HepG2 (cell line): ENCODE measurements around the gene TEX26. TPM values are rescaled to one million over a fixed set of nuclear protein-coding genes. Genes with fewer than 3 reads are reported as not detected.

Experiments
- ATAC-seq: fragments of 200-7000 bp; cut with Tn5 transposase; 3 replicates; pipeline ENCODE4 v1.9.1; 2020; ENCODE audit warnings: mild to moderate bottlenecking, moderate library complexity
- BruUV-seq: library from RNA; stranded (reverse); fragments of 400-500 nt; replicated peaks from 2 replicates; lab custom pipeline; 2021; lab: Mats Ljungman, UMichigan
- CTCF ChIA-PET: fragments of 300-600 bp; formaldehyde crosslinking; extraction: SDS; loops from one replicate; lab custom pipeline; 2021; ENCODE audit warnings: low total read pairs, inconsistent platforms, low intra/inter-chr PET ratio; lab: Yijun Ruan, JAX
- POLR2A ChIA-PET: fragments of 350-600 bp; sonication (Branson Sonifier 250); formaldehyde crosslinking; loops from one replicate; lab custom pipeline; 2020; ENCODE audit warnings: antibody characterized with exemption, inconsistent platforms; lab: Yijun Ruan, JAX
- DNase-seq: peaks from one replicate; pipeline ENCODE4 v3.0.0-alpha.2; 2015; ENCODE audit warnings: low spot score
- FAIRE-seq: peaks from 3 replicates; lab custom pipeline; 2011; peaks lifted over from hg19 to GRCh38; lab: Jason Lieb, UNC
- H2AFZ ChIP-seq: one replicate; pipeline ENCODE4 v1.6.1; 2011; ENCODE audit warnings: low read length, inconsistent platforms
- H3K27ac ChIP-seq: fragments of 300-600 bp; 3 replicates; pipeline ENCODE4 v1.8.0; 2011; ENCODE audit warnings: mixed run types, mild to moderate bottlenecking, mixed read lengths, low read length, inconsistent platforms; ENCODE audit not compliant: insufficient read depth; ENCODE audit errors: extremely low read length
- H3K27me3 ChIP-seq, 2 experiments: fragments of 200-600 bp in 1 of 2; 2 replicates in 1 of 2; 3 replicates in 1 of 2; pipeline versions ENCODE4 v1.6.0 to v1.8.0; 2011; ENCODE audit warnings: low read length in 2 of 2, mild to moderate bottlenecking in 2 of 2, moderate library complexity in 2 of 2, inconsistent platforms in 1 of 2; ENCODE audit not compliant: insufficient read depth in 2 of 2, control insufficient read depth in 1 of 2
- H3K36me3 ChIP-seq, 2 experiments: fragments of 200-600 bp in 1 of 2; replicated peaks in 1 of 2; 2 replicates in 1 of 2; 3 replicates in 1 of 2; pipeline versions ENCODE4 v1.5.1 to v1.8.0; 2011; ENCODE audit warnings: low read length in 2 of 2, inconsistent platforms in 1 of 2; ENCODE audit not compliant: insufficient read depth in 2 of 2, control insufficient read depth in 1 of 2
- H3K4me1 ChIP-seq: 2 replicates; pipeline ENCODE4 v1.5.1; 2012; ENCODE audit warnings: low read length, inconsistent platforms; ENCODE audit not compliant: insufficient read depth
- H3K4me2 ChIP-seq: 2 replicates; pipeline ENCODE4 v1.6.0; 2011; ENCODE audit warnings: low read depth, low read length, inconsistent platforms
- H3K4me3 ChIP-seq, 3 experiments: fragments of 200-600 bp in 1 of 3; sonication (generic), shearing (Covaris generic) in 1 of 3; replicated peaks in 1 of 3; 2 replicates each; pipeline ENCODE4 v1.5.1; 2011 to 2016; ENCODE audit warnings: low read length in 3 of 3, inconsistent platforms in 2 of 3, low read depth in 2 of 3, mild to moderate bottlenecking in 2 of 3, control low read depth in 1 of 3, mixed read lengths in 1 of 3; ENCODE audit not compliant: insufficient read depth in 1 of 3
- H3K79me2 ChIP-seq: one replicate; pipeline ENCODE4 v1.6.1; 2011; ENCODE audit warnings: low read length, inconsistent platforms; ENCODE audit not compliant: insufficient read depth
- H3K9ac ChIP-seq: 2 replicates; pipeline ENCODE4 v1.6.0; 2011; ENCODE audit warnings: mild to moderate bottlenecking, low read depth, low read length, inconsistent platforms; ENCODE audit not compliant: insufficient read depth
- H3K9me3 ChIP-seq: 2 replicates; pipeline ENCODE4 v1.5.1; 2012; ENCODE audit warnings: mild to moderate bottlenecking, low read length
- H4K20me1 ChIP-seq: 2 replicates; pipeline ENCODE4 v1.6.0; 2011; ENCODE audit warnings: inconsistent platforms, mild to moderate bottlenecking, low read length, moderate library complexity; ENCODE audit not compliant: insufficient read depth
- AGO1 ChIP-seq: fragments of 200-400 bp; formaldehyde crosslinking; IDR thresholded peaks from 2 replicates; pipeline ENCODE4 v1.6.1; 2017; ENCODE audit warnings: mild to moderate bottlenecking, low read depth, low read length, moderate library complexity; ENCODE audit not compliant: poor library complexity, severe bottlenecking
- ATF2 ChIP-seq: sonication (generic); formaldehyde crosslinking; IDR thresholded peaks from 2 replicates; pipeline ENCODE4 v1.4.0; 2020; ENCODE audit warnings: missing genetic modification reagents
- CCDC6 ChIP-seq: sonication (generic); formaldehyde crosslinking; IDR thresholded peaks from 2 replicates; pipeline ENCODE4 v1.8.1; 2022; ENCODE audit warnings: mild to moderate bottlenecking, missing genetic modification reagents, moderate library complexity
- RARG ChIP-seq: sonication (generic); formaldehyde crosslinking; IDR thresholded peaks from 2 replicates; pipeline ENCODE4 v1.4.0; 2020; ENCODE audit warnings: low read depth, mild to moderate bottlenecking, missing genetic modification reagents
- SCMH1 ChIP-seq: sonication (generic); formaldehyde crosslinking; IDR thresholded peaks from 2 replicates; pipeline ENCODE4 v1.9.0; 2021; ENCODE audit warnings: missing genetic modification reagents, mild to moderate bottlenecking, borderline replicate concordance
- SOX13 ChIP-seq, 3 experiments: fragments of 450-650 bp in 1 of 3; sonication (generic) in 1 of 3; formaldehyde crosslinking in 1 of 3; IDR thresholded peaks in 2 of 3; conservative IDR thresholded peaks in 1 of 3; 2 replicates each; pipeline versions ENCODE4 v1.5.0 to v1.6.1; 2016 to 2020; ENCODE audit warnings: antibody characterized with exemption in 1 of 3, mild to moderate bottlenecking in 1 of 3, missing compliant biosample characterization in 1 of 3, missing genetic modification reagents in 1 of 3, moderate library complexity in 1 of 3
- TARDBP ChIP-seq: sonication (generic); formaldehyde crosslinking; IDR thresholded peaks from 2 replicates; pipeline ENCODE4 v1.8.0; 2022; ENCODE audit warnings: mild to moderate bottlenecking, missing genetic modification reagents
- ZNF598 ChIP-seq: sonication (generic); formaldehyde crosslinking; IDR thresholded peaks from 2 replicates; pipeline ENCODE4 v1.5.1; 2020; ENCODE audit warnings: mild to moderate bottlenecking, missing genetic modification reagents, borderline replicate concordance
- ZNF850 ChIP-seq: sonication (generic); formaldehyde crosslinking; conservative IDR thresholded peaks from 2 replicates; pipeline ENCODE4 v1.9.0; 2021; ENCODE audit warnings: mild to moderate bottlenecking, missing genetic modification reagents
- WGBS: methylation state at CpG from one replicate; pipeline ENCODE4 v1.1.6; 2017; ENCODE audit warnings: low lambda C conversion rate; 5-methylcytosine and 5-hydroxymethylcytosine counted together
- in situ Hi-C: cut with HindIII; loops from 2 replicates; pipeline ENCODE4 v1.10.0; 2017; ENCODE audit warnings: low pct_unique_long_range_greater_than_20kb; ENCODE audit not compliant: extremely low pct_ligation_motif_present
- intact Hi-C: fragments of 100-400 bp; cut with micrococcal nuclease; formaldehyde crosslinking; loops from one replicate; pipeline ENCODE4 v1.10.0; 2022; ENCODE audit not compliant: unreplicated experiment
- polyA plus RNA-seq, 8 experiments: library from polyadenylated mRNA; depleted of rRNA in 3 of 8; stranded (reverse) in 7 of 8; unstranded in 1 of 8; fragments of >200 nt; fragmentation: Illumina TruSeq in 4 of 8; extraction: Trizol in 4 of 8; gene quantifications; 2 replicates each; pipeline versions ENCODE4 v1.2.1 to v1.2.3, GENCODE V29; 2011 to 2016; ENCODE audit warnings: low read depth in 4 of 8, missing spikeins in 1 of 8, mixed read lengths in 1 of 8; ENCODE audit not compliant: insufficient read depth in 1 of 8
- total RNA-seq, 5 experiments: library from RNA; depleted of rRNA; stranded (reverse); fragments of >200 nt; fragmentation: Illumina TruSeq; extraction: Trizol; gene quantifications; 2 replicates each; pipeline ENCODE4 v1.2.3, GENCODE V29; 2016; ENCODE audit warnings: low read depth in 1 of 5
- TF ChIP-seq, protein P1 (sequence below): sonication (generic); formaldehyde crosslinking; IDR thresholded peaks from 2 replicates; pipeline ENCODE4 v1.4.0; 2020; ENCODE audit warnings: missing genetic modification reagents, mild to moderate bottlenecking, borderline replicate concordance

The TEX26 gene
- total and polyA plus RNA-seq, 2 of the 13 experiments (the other 11 are each of a cell fraction or from before 2014, with no cell fraction given), result not detected

DNA sequence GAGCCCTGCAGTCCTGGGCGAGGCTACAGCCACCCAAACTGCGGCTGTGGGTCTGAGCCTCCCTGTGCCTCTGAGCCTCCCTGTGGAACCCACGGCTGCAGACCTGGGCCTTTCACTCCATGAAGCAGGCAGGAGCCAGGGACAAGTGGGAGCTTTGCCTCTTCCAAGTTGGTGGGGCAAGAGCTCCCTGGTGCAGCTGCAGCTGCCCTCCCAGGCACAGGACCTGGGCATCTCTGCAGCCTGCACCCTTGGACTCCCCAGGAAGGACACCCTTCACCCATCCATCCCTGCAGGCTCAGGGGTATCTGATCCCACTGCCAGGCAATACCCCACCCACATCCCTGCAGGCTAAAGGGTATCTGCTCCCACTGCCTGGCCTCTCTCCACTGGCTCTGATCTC lies 2.3 kb downstream of the TEX26 start:
- Histone ChIP-seq H3K27ac (no peak overlapping the region), H2AFZ (no peak overlapping the region), H3K27me3 (peaks cover 0 to 11% of the 10 kb centered on the region in 2 experiments; a peak in 2 of 5 replicates), H3K4me1 (no peaks in the 10 kb centered on the region), H3K9ac (no peak overlapping the region), H3K9me3 (no peaks in the 10 kb centered on the region), H3K36me3 (no peaks in the 10 kb centered on the region), H3K4me3 (no peak overlapping the region), H3K79me2 (no peaks in the 10 kb centered on the region), H4K20me1 (no peaks in the 10 kb centered on the region; the same call in 1 of the 2 replicates), H3K4me2 (no peak overlapping the region)
- intact Hi-C loops, result no loop called here
- no TSS peak for BruUV-seq
- no peak for ATAC-seq
- FAIRE-seq, result no peak
- no peak for TF ChIP-seq CCDC6 (CRISPR knock-in tag)
- CTCF ChIA-PET, result no interaction called here
- in situ Hi-C loops, result no loop called here
- WGBS, result no CpG with 5 or more reads among the region's 3 CpGs
- POLR2A ChIA-PET, result no interaction called here
- no peak for DNase-seq

- Histone ChIP-seq H3K79me2 (no peaks in the 10 kb centered on the region), H3K4me1 (no peaks in the 10 kb centered on the region), H3K4me3 (no peak overlapping the region), H2AFZ (no peak overlapping the region), H3K4me2 (no peak overlapping the region), H3K27ac (no peak overlapping the region), H3K27me3 (peaks cover 0 to 5% of the 10 kb centered on the region in 2 experiments; a peak in 1 of 5 replicates), H3K36me3 (no peaks in the 10 kb centered on the region), H4K20me1 (no peaks in the 10 kb centered on the region), H3K9me3 (no peaks in the 10 kb centered on the region), H3K9ac (no peak overlapping the region)
- no TSS peak for BruUV-seq
- ATAC-seq (no peak), DNase-seq (no peak), FAIRE-seq (no peak)
- POLR2A ChIA-PET, result no interaction called here
- WGBS, result 3% methylated on average over 4 of the region's 4 CpGs
- in situ Hi-C loops, result no loop called here
- CTCF ChIA-PET, result no interaction called here
- TF ChIP-seq SOX13 (IDR thresholded peaks at IDR 0.05), result no peak
- TF ChIP-seq SOX13 (CRISPR knock-in tag; conservative IDR thresholded peaks at IDR 0.05 in 1 of 2, IDR thresholded peaks at IDR 0.05 in 1 of 2), result no peak
- TF ChIP-seq TARDBP (CRISPR knock-in tag), result no peak
- TF ChIP-seq RARG (CRISPR knock-in tag), result no peak
- no peak for TF ChIP-seq ZNF850 (CRISPR knock-in tag)
- no peak for TF ChIP-seq ATF2 (CRISPR knock-in tag)
- TF ChIP-seq AGO1, result no peak
- TF ChIP-seq, protein P1, sequence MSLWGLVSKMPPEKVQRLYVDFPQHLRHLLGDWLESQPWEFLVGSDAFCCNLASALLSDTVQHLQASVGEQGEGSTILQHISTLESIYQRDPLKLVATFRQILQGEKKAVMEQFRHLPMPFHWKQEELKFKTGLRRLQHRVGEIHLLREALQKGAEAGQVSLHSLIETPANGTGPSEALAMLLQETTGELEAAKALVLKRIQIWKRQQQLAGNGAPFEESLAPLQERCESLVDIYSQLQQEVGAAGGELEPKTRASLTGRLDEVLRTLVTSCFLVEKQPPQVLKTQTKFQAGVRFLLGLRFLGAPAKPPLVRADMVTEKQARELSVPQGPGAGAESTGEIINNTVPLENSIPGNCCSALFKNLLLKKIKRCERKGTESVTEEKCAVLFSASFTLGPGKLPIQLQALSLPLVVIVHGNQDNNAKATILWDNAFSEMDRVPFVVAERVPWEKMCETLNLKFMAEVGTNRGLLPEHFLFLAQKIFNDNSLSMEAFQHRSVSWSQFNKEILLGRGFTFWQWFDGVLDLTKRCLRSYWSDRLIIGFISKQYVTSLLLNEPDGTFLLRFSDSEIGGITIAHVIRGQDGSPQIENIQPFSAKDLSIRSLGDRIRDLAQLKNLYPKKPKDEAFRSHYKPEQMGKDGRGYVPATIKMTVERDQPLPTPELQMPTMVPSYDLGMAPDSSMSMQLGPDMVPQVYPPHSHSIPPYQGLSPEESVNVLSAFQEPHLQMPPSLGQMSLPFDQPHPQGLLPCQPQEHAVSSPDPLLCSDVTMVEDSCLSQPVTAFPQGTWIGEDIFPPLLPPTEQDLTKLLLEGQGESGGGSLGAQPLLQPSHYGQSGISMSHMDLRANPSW, result no peak
- no peak for TF ChIP-seq SCMH1
- no peak for TF ChIP-seq ZNF598
- intact Hi-C loops, result no loop called here
These were observed 4.5 kb downstream of the TEX26 start for GRCh38 chr13:30936971-30937370.
